Neural cell (in vitro differentiated cells): ENCODE measurements around the gene USF1. TPM values are rescaled to one million over a fixed set of nuclear protein-coding genes. Genes with fewer than 3 reads are reported as not detected.

Experiments
- H2AFZ ChIP-seq: fragments of 200-600, 300-800 bp; sonication (generic), shearing (Covaris generic); 2 replicates; pipeline ENCODE4 v1.6.0; 2014; ENCODE audit warnings: low read depth, mild to moderate bottlenecking, antibody characterized with exemption, low read length, moderate library complexity
- H3F3A ChIP-seq: fragments of 200-600 bp; shearing (Covaris generic); 2 replicates; pipeline ENCODE4 v1.6.1; 2016; ENCODE audit warnings: mild to moderate bottlenecking, moderate library complexity, mixed read lengths, antibody characterized with exemption, low read length; ENCODE audit not compliant: insufficient read depth, poor library complexity, severe bottlenecking
- H3K27ac ChIP-seq: fragments of 200-600, 300-800 bp; sonication (generic), shearing (Covaris generic); 2 replicates; pipeline ENCODE4 v1.5.1; 2014; ENCODE audit warnings: mild to moderate bottlenecking, low read length, moderate library complexity
- H3K27me3 ChIP-seq: fragments of 300-800, 200-600 bp; sonication (generic), shearing (Covaris generic); 2 replicates; pipeline ENCODE4 v1.6.0; 2014; ENCODE audit warnings: mild to moderate bottlenecking, low read depth, low read length, moderate library complexity; ENCODE audit not compliant: insufficient read depth
- H3K36me3 ChIP-seq: fragments of 300-800, 200-600 bp; sonication (generic), shearing (Covaris generic); 2 replicates; pipeline ENCODE4 v1.5.1; 2014; ENCODE audit warnings: mild to moderate bottlenecking, antibody characterized with exemption, low read length, moderate library complexity; ENCODE audit not compliant: insufficient read depth
- H3K4me2 ChIP-seq: fragments of 300-800, 200-600 bp; sonication (generic), shearing (Covaris generic); 2 replicates; pipeline ENCODE4 v1.6.0; 2014; ENCODE audit warnings: mild to moderate bottlenecking, low read length
- H3K4me3 ChIP-seq: fragments of 300-800, 200-600 bp; sonication (generic), shearing (Covaris generic); 2 replicates; pipeline ENCODE4 v1.5.1; 2014; ENCODE audit warnings: mild to moderate bottlenecking, low read length, moderate library complexity
- H3K79me2 ChIP-seq: fragments of 200-600 bp; shearing (Covaris generic); replicated peaks from 2 replicates; pipeline ENCODE4 v1.6.0; 2014; ENCODE audit warnings: mild to moderate bottlenecking, low read length, moderate library complexity; ENCODE audit not compliant: insufficient read depth
- H3K9ac ChIP-seq: fragments of 300-800, 200-600 bp; sonication (generic), shearing (Covaris generic); 2 replicates; pipeline ENCODE4 v1.6.1; 2016; ENCODE audit warnings: mild to moderate bottlenecking, low read length, mixed read lengths
- H3K9me2 ChIP-seq: fragments of 200-600 bp; shearing (Covaris generic); 2 replicates; pipeline ENCODE4 v1.6.1; 2016; ENCODE audit warnings: mild to moderate bottlenecking, low read length, mixed read lengths; ENCODE audit not compliant: insufficient read depth
- H3K9me3 ChIP-seq: fragments of 200-600, 300-800 bp; sonication (generic), shearing (Covaris generic); 2 replicates; pipeline ENCODE4 v1.6.1; 2016; ENCODE audit warnings: mild to moderate bottlenecking, mixed run types, low read length, moderate library complexity, mixed read lengths
- H4K20me1 ChIP-seq: fragments of 200-600 bp; shearing (Covaris generic); 2 replicates; pipeline ENCODE4 v1.6.1; 2016; ENCODE audit warnings: mild to moderate bottlenecking, mixed run types; ENCODE audit not compliant: insufficient read depth
- EP300 ChIP-seq: fragments of 450-650 bp; conservative IDR thresholded peaks from 2 replicates; pipeline ENCODE4 v1.6.1; 2014; ENCODE audit warnings: antibody characterized with exemption, mild to moderate bottlenecking, moderate library complexity; ENCODE audit not compliant: poor library complexity, severe bottlenecking
- EZH2 ChIP-seq: fragments of 200-600, 300-800 bp; shearing (Covaris generic), sonication (generic); IDR thresholded peaks from 2 replicates; pipeline ENCODE4 v1.6.1; 2014; ENCODE audit warnings: antibody characterized with exemption, low read length, borderline replicate concordance, mild to moderate bottlenecking; ENCODE audit not compliant: insufficient read depth, poor library complexity, severe bottlenecking
- MXI1 ChIP-seq: fragments of 450-650 bp; conservative IDR thresholded peaks from 2 replicates; pipeline ENCODE4 v1.6.1; 2014; ENCODE audit warnings: antibody characterized with exemption, mild to moderate bottlenecking; ENCODE audit not compliant: poor library complexity, severe bottlenecking
- POLR2AphosphoS5 ChIP-seq: IDR thresholded peaks from 2 replicates; pipeline ENCODE4 v1.6.1; 2012
- RAD21 ChIP-seq: fragments of 450-650 bp; conservative IDR thresholded peaks from 2 replicates; pipeline ENCODE4 v1.6.1; 2014; ENCODE audit warnings: antibody characterized with exemption, mild to moderate bottlenecking, moderate library complexity
- REST ChIP-seq: IDR thresholded peaks from 2 replicates; pipeline ENCODE4 v1.6.1; 2012; ENCODE audit warnings: borderline replicate concordance
- SMC3 ChIP-seq: fragments of 450-650 bp; conservative IDR thresholded peaks from 2 replicates; pipeline ENCODE4 v1.6.1; 2014; ENCODE audit warnings: antibody characterized with exemption, mild to moderate bottlenecking, moderate library complexity; ENCODE audit not compliant: poor library complexity
- TAF1 ChIP-seq: IDR thresholded peaks from 2 replicates; pipeline ENCODE4 v1.6.1; 2012; ENCODE audit warnings: low read depth
- polyA plus RNA-seq: library from polyadenylated mRNA; depleted of rRNA; stranded (reverse); fragments of >200 nt; gene quantifications from 2 replicates; pipeline ENCODE4 v1.2.3, GENCODE V29; 2014
- TF ChIP-seq, protein P1 (sequence below): fragments of 450-650 bp; IDR thresholded peaks from 2 replicates; pipeline ENCODE4 v1.5.1; 2014; ENCODE audit warnings: antibody characterized with exemption, mild to moderate bottlenecking, moderate library complexity; ENCODE audit not compliant: poor library complexity, severe bottlenecking

Gene USF1
- polyA plus RNA-seq, 1 donor from 2014 or later, result 366 TPM

DNA sequence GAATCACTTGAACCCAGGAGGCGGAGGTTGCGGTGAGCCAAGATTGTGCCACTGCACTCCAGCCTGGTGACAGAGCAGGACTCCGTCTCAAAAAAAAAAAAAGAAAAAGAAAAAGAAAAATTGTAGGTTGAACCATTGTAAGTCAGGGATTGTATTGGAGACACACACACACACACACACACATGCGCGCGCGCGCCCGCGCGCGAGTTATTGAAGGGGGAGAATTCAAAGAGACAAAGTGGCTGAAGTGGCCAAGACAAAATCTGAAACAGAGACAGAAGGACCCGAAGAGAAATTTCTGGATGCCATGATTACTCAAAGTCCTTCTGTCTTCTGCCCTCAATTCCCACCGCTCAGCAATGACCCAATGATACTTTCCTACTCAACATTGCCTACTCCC lies 48.7 kb upstream of the USF1 start:
- Histone ChIP-seq H3K4me2 (no peak overlapping the region), H2AFZ (no peak overlapping the region), H3K9me3 (no peaks in the 10 kb centered on the region), H3K79me2 (no peaks in the 10 kb centered on the region), H3K27me3 (no peaks in the 10 kb centered on the region), H3K36me3 (no peaks in the 10 kb centered on the region), H3K4me3 (no peak overlapping the region), H3K9ac (no peak overlapping the region), H3K27ac (no peak overlapping the region), H3F3A (no peaks in the 10 kb centered on the region), H4K20me1 (no peaks in the 10 kb centered on the region), H3K9me2 (no peaks in the 10 kb centered on the region)
- TF ChIP-seq, protein P1, sequence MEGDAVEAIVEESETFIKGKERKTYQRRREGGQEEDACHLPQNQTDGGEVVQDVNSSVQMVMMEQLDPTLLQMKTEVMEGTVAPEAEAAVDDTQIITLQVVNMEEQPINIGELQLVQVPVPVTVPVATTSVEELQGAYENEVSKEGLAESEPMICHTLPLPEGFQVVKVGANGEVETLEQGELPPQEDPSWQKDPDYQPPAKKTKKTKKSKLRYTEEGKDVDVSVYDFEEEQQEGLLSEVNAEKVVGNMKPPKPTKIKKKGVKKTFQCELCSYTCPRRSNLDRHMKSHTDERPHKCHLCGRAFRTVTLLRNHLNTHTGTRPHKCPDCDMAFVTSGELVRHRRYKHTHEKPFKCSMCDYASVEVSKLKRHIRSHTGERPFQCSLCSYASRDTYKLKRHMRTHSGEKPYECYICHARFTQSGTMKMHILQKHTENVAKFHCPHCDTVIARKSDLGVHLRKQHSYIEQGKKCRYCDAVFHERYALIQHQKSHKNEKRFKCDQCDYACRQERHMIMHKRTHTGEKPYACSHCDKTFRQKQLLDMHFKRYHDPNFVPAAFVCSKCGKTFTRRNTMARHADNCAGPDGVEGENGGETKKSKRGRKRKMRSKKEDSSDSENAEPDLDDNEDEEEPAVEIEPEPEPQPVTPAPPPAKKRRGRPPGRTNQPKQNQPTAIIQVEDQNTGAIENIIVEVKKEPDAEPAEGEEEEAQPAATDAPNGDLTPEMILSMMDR, result no peak
- TF ChIP-seq RAD21 (no peak), POLR2AphosphoS5 (no peak), TAF1 (no peak), SMC3 (no peak), EP300 (no peak), EZH2 (no peak), MXI1 (no peak), REST (no peak)

GRCh38 chr1:161092621-161093028 lies 46.8 kb upstream of the USF1 start:
- H3K4me2 ChIP-seq, result no peak overlapping the region

More at GRCh38 chr1:161092621-161093028, 46.8 kb upstream of the USF1 start:
- Histone ChIP-seq H3K79me2 (no peaks in the 10 kb centered on the region), H3K27ac (no peak overlapping the region), H3K9me2 (no peaks in the 10 kb centered on the region), H3F3A (no peaks in the 10 kb centered on the region), H2AFZ (no peak overlapping the region), H3K27me3 (no peaks in the 10 kb centered on the region), H3K9me3 (no peaks in the 10 kb centered on the region), H4K20me1 (no peaks in the 10 kb centered on the region), H3K36me3 (no peaks in the 10 kb centered on the region), H3K4me3 (no peak overlapping the region), H3K9ac (no peak overlapping the region)
- TF ChIP-seq REST (no peak), TAF1 (no peak), EZH2 (no peak), RAD21 (no peak), MXI1 (no peak), SMC3 (no peak), POLR2AphosphoS5 (no peak)
- TF ChIP-seq, protein P1, result no peak
